Sigmoid colon (tissue), 7 donors: ENCODE results near the gene DUSP18. TPM values are rescaled to one million over a fixed set of nuclear protein-coding genes. Genes with fewer than 3 reads are reported as not detected.
"Not testable (repeated sequence)": the region's sequence is repeated elsewhere in the genome, so short reads cannot be mapped to it uniquely, and the experiment has no call there.

Experiments used
- DNase-seq: peaks from one replicate; pipeline ENCODE4 v3.0.0-alpha.2; 2019
- H3K27ac ChIP-seq, 4 donors: fragments of 200-600 bp; sonication (generic); one replicate each; pipeline ENCODE4 v1.5.1; 2016 to 2019; ENCODE audit warnings: mild to moderate bottlenecking in 1 of 4
- H3K27me3 ChIP-seq, 3 donors: fragments of 200-600 bp; sonication (generic); one replicate each; pipeline ENCODE4 v1.5.1; 2019; ENCODE audit warnings: mild to moderate bottlenecking in 1 of 3
- H3K36me3 ChIP-seq, 4 donors: fragments of 200-600 bp; sonication (generic); one replicate each; pipeline ENCODE4 v1.5.1; 2016 to 2019
- H3K4me1 ChIP-seq, 4 donors: fragments of 200-600 bp; sonication (generic); one replicate each; pipeline ENCODE4 v1.5.1; 2017 to 2019
- H3K4me3 ChIP-seq, 4 donors: fragments of 200-600 bp; sonication (generic); one replicate each; pipeline ENCODE4 v1.5.1; 2017 to 2019; ENCODE audit warnings: mild to moderate bottlenecking in 2 of 4, moderate library complexity in 1 of 4
- H3K9me3 ChIP-seq, 4 donors: fragments of 200-600 bp in 3 of 4; sonication (generic) in 3 of 4; one replicate each; pipeline versions ENCODE4 v1.5.1 to v1.6.1; 2013 to 2019
- EP300 ChIP-seq, 4 donors: sonication (generic); formaldehyde crosslinking; IDR thresholded peaks; one replicate each; pipeline ENCODE4 v1.6.1; 2017; ENCODE audit warnings: antibody characterized with exemption in 4 of 4
- POLR2A ChIP-seq, 2 donors: fragments of 450-650 bp; IDR thresholded peaks; one replicate each; pipeline ENCODE4 v1.6.1; 2016; ENCODE audit warnings: antibody characterized with exemption in 2 of 2, mild to moderate bottlenecking in 2 of 2, moderate library complexity in 2 of 2
- POLR2AphosphoS5 ChIP-seq, 4 donors: sonication (generic); formaldehyde crosslinking; IDR thresholded peaks; one replicate each; pipeline ENCODE4 v1.6.1; 2017; ENCODE audit warnings: antibody characterized with exemption in 4 of 4
- WGBS, 2 donors: extraction: QIAGEN DNeasy Blood & Tissue Kit; methylation state at CpG; one replicate each; pipeline ENCODE4 v1.1.7; 2013; 5-methylcytosine and 5-hydroxymethylcytosine counted together
- intact Hi-C: fragments of 100-400 bp; cut with DNase I; formaldehyde crosslinking; loops from one replicate; pipeline ENCODE4 v1.15.1; 2023
- polyA plus RNA-seq, 3 donors: library from polyadenylated mRNA; stranded (reverse); fragments of 200-250 nt; gene quantifications; one replicate each; pipeline ENCODE4 v1.2.3, GENCODE V29; 2013
- total RNA-seq, 4 donors: library from RNA; depleted of rRNA; stranded (reverse); fragments of >200 nt; gene quantifications; one replicate each; pipeline ENCODE4 v1.1.0, GENCODE V29; 2016
- TF ChIP-seq, protein P1 (sequence below), 4 experiments: fragments of 450-650 bp in 3 of 4; fragments of 200-600 bp in 1 of 4; IDR thresholded peaks; one replicate each; pipeline ENCODE4 v1.5.1; 2016 to 2019; ENCODE audit warnings: antibody characterized with exemption in 4 of 4, mild to moderate bottlenecking in 3 of 4, moderate library complexity in 2 of 4
- donor health status: healthy with polysubstance abuse.
- donor health status: Bipolar disorder and iron deficiency.
- donor health status: healthy.

The DUSP18 gene
- total and polyA plus RNA-seq, 7 donors: 2.4 to 8.3 (median 4.1) TPM

- Histone ChIP-seq H3K4me3 (no peak overlapping the region), H3K9me3 (no peaks in the 10 kb centered on the region), H3K27ac (no peak overlapping the region), H3K4me1 (peaks cover 0 to 23% (median 18%) of the 10 kb centered on the region in 4 donors), H3K36me3 (no peaks in the 10 kb centered on the region), H3K27me3 (no peaks in the 10 kb centered on the region)
- 66 to 82% methylated on average over 2 of the region's 2 CpGs for WGBS, 2 donors
- intact Hi-C loops: no loop called here
- TF ChIP-seq EP300 (IDR thresholded peaks at IDR 0.05) (no peak), POLR2AphosphoS5 (IDR thresholded peaks at IDR 0.05) (no peak), POLR2A (IDR thresholded peaks at IDR 0.05) (no peak)
- TF ChIP-seq, protein P1, sequence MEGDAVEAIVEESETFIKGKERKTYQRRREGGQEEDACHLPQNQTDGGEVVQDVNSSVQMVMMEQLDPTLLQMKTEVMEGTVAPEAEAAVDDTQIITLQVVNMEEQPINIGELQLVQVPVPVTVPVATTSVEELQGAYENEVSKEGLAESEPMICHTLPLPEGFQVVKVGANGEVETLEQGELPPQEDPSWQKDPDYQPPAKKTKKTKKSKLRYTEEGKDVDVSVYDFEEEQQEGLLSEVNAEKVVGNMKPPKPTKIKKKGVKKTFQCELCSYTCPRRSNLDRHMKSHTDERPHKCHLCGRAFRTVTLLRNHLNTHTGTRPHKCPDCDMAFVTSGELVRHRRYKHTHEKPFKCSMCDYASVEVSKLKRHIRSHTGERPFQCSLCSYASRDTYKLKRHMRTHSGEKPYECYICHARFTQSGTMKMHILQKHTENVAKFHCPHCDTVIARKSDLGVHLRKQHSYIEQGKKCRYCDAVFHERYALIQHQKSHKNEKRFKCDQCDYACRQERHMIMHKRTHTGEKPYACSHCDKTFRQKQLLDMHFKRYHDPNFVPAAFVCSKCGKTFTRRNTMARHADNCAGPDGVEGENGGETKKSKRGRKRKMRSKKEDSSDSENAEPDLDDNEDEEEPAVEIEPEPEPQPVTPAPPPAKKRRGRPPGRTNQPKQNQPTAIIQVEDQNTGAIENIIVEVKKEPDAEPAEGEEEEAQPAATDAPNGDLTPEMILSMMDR (IDR thresholded peaks at IDR 0.05): no peak
- no peak for DNase-seq
These were observed 14.2 kb upstream of the DUSP18 start for GRCh38 chr22:30681831-30682230.

DNA sequence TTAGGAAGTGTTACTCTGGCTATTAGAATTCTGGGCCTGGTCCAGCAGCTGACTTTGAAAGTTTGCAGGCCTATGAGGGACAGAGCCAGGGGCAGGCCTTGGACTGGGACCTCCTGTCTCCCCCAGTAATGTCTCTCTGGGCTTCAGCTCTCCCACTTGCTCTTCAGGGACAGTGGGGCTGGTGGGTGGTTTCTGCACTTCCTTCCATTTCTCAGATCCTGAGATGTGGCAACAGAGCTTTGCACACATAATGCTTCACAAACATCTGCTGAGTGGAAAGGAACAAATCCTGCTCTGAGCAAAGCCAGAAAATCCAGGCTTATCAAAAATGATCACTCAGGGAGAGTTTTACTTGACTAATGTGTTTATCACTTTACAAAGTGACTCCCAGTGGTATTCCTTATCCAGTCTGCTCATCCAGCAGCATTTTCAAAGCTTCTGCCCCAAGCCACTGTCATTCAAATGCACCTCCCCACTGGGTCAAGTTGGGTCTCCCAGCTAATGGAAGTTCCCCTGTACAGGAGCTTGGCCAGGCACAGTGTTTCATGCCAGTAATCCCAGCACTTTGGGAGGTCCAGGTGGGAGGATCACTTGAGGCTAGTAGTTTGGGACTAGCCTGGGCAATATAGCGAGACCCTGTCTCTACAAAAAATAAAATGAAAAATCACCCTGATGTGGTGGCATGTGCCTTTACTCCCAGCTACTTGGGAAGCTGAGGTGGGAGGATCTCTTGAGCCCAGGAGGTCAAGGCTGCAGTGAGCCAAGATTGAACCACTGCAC, 13.5 kb upstream of the DUSP18 start:
- no peak overlapping the region for H3K4me3 ChIP-seq
- H3K4me1 ChIP-seq: peaks cover 0 to 23% (median 18%) of the 10 kb centered on the region in 4 donors
- H3K36me3 ChIP-seq: no peaks in the 10 kb centered on the region
- no peaks in the 10 kb centered on the region for H3K9me3 ChIP-seq
- DNase-seq: peak; percentile 72
- intact Hi-C loops: no loop called here
- peak overlapping the region in 2 of 4 donors; percentile 29 to 58 for H3K27ac ChIP-seq
- TF ChIP-seq POLR2A (IDR thresholded peaks at IDR 0.05) (no peak), POLR2AphosphoS5 (IDR thresholded peaks at IDR 0.05) (peak in 2 of 4 donors; percentile 37 to 58)
- 96 to 98% methylated on average over 1 of the region's 1 CpG for WGBS, 2 donors
- H3K27me3 ChIP-seq: no peaks in the 10 kb centered on the region

DNA sequence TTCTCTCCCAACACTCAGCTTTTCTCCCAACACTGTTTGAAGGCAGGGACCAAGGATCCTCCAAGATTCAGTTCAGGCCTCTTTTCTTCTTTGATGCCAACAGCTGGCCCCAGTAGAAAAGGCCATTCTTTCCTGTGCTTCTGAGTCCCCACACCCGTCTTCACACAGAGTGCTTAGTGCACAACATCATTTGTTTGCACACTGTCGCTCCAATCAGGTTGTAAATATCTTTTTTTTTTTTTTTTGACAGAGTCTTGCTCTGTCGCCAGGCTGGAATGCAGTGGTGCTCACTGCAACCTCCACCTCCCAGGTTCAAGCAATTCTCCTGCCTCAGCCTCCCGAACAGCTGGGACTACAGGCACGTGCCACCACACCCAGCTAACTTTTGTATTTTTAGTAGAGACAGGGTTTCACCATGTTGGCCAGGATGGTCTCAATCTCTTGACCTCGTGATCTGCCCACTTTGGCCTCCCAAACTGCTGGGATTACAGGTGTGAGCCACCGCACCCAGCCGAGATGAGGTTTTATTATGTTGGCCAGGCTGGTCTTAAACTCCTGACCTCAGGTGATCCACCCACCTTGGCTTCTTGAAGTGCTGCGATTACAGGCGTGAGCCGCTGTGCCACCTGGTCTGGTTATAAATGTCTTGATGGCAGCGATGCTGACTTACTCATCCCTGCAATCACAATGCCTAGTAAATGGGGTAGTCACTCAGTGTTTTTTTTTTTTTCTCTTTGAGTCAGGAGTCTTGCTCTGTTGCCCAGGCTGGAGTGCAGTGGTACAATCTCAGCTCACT, 12.4 kb upstream of the DUSP18 start:
- WGBS, 2 donors: 17 to 65% methylated on average over 12 of the region's 12 CpGs
- H3K27me3 ChIP-seq, H3K36me3 ChIP-seq, H3K4me3 ChIP-seq, intact Hi-C loops, DNase-seq, H3K9me3 ChIP-seq: not testable (repeated sequence)
- H3K27ac ChIP-seq: peak overlapping the region in 1 of 4 donors; percentile 58
- peaks cover 0 to 23% (median 18%) of the 10 kb centered on the region in 4 donors for H3K4me1 ChIP-seq

DNA sequence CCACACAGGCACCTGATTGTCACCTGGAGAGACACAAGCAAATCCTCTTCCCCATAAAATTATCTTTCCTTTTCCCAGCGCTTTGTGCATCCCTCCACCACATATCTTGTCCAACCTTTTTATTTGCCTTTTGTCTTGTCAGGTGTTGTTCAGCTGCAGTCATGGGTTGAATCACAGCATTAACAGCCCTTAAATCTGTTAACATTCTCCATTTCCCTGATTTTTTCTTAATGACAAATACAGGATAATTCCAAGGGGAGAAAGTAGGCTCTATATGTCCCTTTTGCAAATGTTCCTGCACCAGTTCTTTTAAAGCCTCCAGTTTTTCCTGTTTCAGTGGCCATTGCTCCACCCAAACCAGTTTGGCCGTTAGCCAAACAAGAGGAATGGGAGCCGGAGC, 8.9 kb upstream of the DUSP18 start:
- 35 to 66% methylated on average over 3 of the region's 3 CpGs for WGBS, 2 donors
- intact Hi-C loops: not testable (repeated sequence)

GRCh38 chr22:30675436-30675835, 7.8 kb upstream of the DUSP18 start:
- intact Hi-C loops: no loop called here
- Histone ChIP-seq H3K4me1 (peaks cover 0 to 5% (median 1%) of the 10 kb centered on the region in 4 donors), H3K27me3 (no peaks in the 10 kb centered on the region), H3K9me3 (no peaks in the 10 kb centered on the region), H3K27ac (no peak overlapping the region), H3K36me3 (no peaks in the 10 kb centered on the region), H3K4me3 (no peak overlapping the region)
- no peak for DNase-seq
- WGBS, 2 donors: 78 to 81% methylated on average over 9 of the region's 9 CpGs
- TF ChIP-seq EP300 (IDR thresholded peaks at IDR 0.05) (no peak), POLR2AphosphoS5 (IDR thresholded peaks at IDR 0.05) (no peak)
- TF ChIP-seq, protein P1 (IDR thresholded peaks at IDR 0.05): no peak

More for the DNA sequence above, 8.9 kb upstream of the DUSP18 start:
- DNase-seq, H3K27ac ChIP-seq, H3K9me3 ChIP-seq, H3K36me3 ChIP-seq, H3K27me3 ChIP-seq, H3K4me3 ChIP-seq: not testable (repeated sequence)
- peaks cover 0 to 16% (median 12%) of the 10 kb centered on the region in 4 donors for H3K4me1 ChIP-seq

DNA sequence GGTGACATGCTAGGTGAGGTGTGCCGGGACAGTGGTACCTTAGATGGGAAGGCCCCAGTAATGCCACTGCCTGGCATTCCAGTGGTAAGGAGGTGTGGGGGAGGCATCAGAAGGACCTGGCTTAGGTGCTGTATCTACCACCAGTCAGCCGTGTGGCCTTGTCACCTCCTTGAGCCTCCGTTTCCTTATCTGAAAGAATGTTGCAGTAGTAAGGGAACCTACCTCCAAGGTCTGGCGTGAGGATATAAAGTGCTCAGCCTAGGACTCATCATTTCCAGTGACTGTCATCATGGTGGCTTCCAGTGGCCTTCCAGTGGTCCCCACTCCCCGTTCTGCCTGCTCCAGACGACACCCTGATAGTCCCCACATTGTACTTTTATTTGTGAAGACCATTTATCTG, 6.8 kb upstream of the DUSP18 start:
- 86 to 95% methylated on average over 6 of the region's 6 CpGs for WGBS, 2 donors
- no peaks in the 10 kb centered on the region for H3K36me3 ChIP-seq
- no peaks in the 10 kb centered on the region for H3K9me3 ChIP-seq
- no peak overlapping the region for H3K27ac ChIP-seq
- intact Hi-C loops: no loop called here
- H3K27me3 ChIP-seq: no peaks in the 10 kb centered on the region
- no peak overlapping the region for H3K4me3 ChIP-seq
- no peak for TF ChIP-seq EP300 (IDR thresholded peaks at IDR 0.05)
- TF ChIP-seq POLR2AphosphoS5 (IDR thresholded peaks at IDR 0.05): no peak
- TF ChIP-seq, protein P1 (IDR thresholded peaks at IDR 0.05): no peak
- no peak for TF ChIP-seq POLR2A (IDR thresholded peaks at IDR 0.05)
- DNase-seq: no peak
- H3K4me1 ChIP-seq: no peaks in the 10 kb centered on the region
